PC-9 (cell line): ENCODE results near the gene HELZ. TPM values are rescaled to one million over a fixed set of nuclear protein-coding genes. Genes with fewer than 3 reads are reported as not detected.

Experiments used
- BruUV-seq: library from RNA; stranded (reverse); fragments of 400-500 nt; replicated peaks from 2 replicates; lab custom pipeline; 2021; lab: Mats Ljungman, UMichigan
- CTCF ChIA-PET: fragments of 300-600 bp; sonication (Branson Sonifier 250); formaldehyde crosslinking; loops from one replicate; lab custom pipeline; 2022; ENCODE audit warnings: antibody characterized with exemption; lab: Charles Lee
- POLR2A ChIA-PET: fragments of 300-600 bp; sonication (Branson Sonifier 250); formaldehyde crosslinking; loops from one replicate; lab custom pipeline; 2022; ENCODE audit warnings: antibody characterized with exemption; ENCODE audit not compliant: unreplicated experiment; lab: Charles Lee
- DNase-seq, 2 experiments: peaks; one replicate each; pipeline versions ENCODE4 v3.0.0 to v3.0.0-alpha.2; 2015 to 2022; ENCODE audit warnings: mixed read lengths in 1 of 2
- H2AFZ ChIP-seq: fragments of 200-600 bp; sonication (generic); 2 replicates; pipeline ENCODE4 v1.8.1; 2017; ENCODE audit warnings: antibody characterized with exemption
- H3F3A ChIP-seq: fragments of 200-600 bp; sonication (generic); 2 replicates; pipeline ENCODE4 v1.8.1; 2017; ENCODE audit warnings: antibody characterized with exemption, mild to moderate bottlenecking, low read depth; ENCODE audit not compliant: insufficient read depth
- H3K27ac ChIP-seq: fragments of 200-600 bp; sonication (generic); 2 replicates; pipeline ENCODE4 v1.6.1; 2016; ENCODE audit warnings: mixed run types
- H3K27me3 ChIP-seq: fragments of 200-600 bp; sonication (generic); 2 replicates; pipeline ENCODE4 v1.6.1; 2016; ENCODE audit warnings: low read depth, mixed run types; ENCODE audit not compliant: insufficient read depth
- H3K36me3 ChIP-seq: fragments of 200-600 bp; sonication (generic); 2 replicates; pipeline ENCODE4 v1.6.1; 2016; ENCODE audit warnings: low read depth, mixed run types
- H3K4me1 ChIP-seq: fragments of 200-600 bp; sonication (generic); replicated peaks from 2 replicates; pipeline ENCODE4 v1.6.1; 2016; ENCODE audit warnings: mixed run types; ENCODE audit not compliant: insufficient read depth
- H3K4me2 ChIP-seq: fragments of 200-600 bp; sonication (generic); 2 replicates; pipeline ENCODE4 v1.6.1; 2017; ENCODE audit warnings: mixed run types
- H3K4me3 ChIP-seq: fragments of 200-600 bp; sonication (generic); 2 replicates; pipeline ENCODE4 v1.6.1; 2016; ENCODE audit warnings: mixed run types
- H3K79me2 ChIP-seq: fragments of 200-600 bp; sonication (generic); 2 replicates; pipeline ENCODE4 v1.6.1; 2017; ENCODE audit warnings: low read depth, mixed run types
- H3K9me2 ChIP-seq: fragments of 200-600 bp; sonication (generic); 2 replicates; pipeline ENCODE4 v1.8.1; 2017; ENCODE audit warnings: mild to moderate bottlenecking; ENCODE audit not compliant: insufficient read depth
- H3K9me3 ChIP-seq: fragments of 200-600 bp; sonication (generic); 2 replicates; pipeline ENCODE4 v1.8.1; 2016; ENCODE audit warnings: low read depth; ENCODE audit not compliant: insufficient read depth
- H4K20me1 ChIP-seq: fragments of 200-600 bp; sonication (generic); 2 replicates; pipeline ENCODE4 v1.8.1; 2017; ENCODE audit not compliant: insufficient read depth
- CTCF ChIP-seq: fragments of 200-600 bp; sonication (generic); conservative IDR thresholded peaks from 2 replicates; pipeline ENCODE4 v1.6.1; 2017; ENCODE audit warnings: mixed run types, antibody characterized with exemption, mild to moderate bottlenecking, moderate library complexity
- EZH2 ChIP-seq: fragments of 200-600 bp; sonication (generic); IDR thresholded peaks from 2 replicates; pipeline ENCODE4 v1.8.0; 2017; ENCODE audit warnings: antibody characterized with exemption, low read depth
- intact Hi-C: fragments of 100-400 bp; cut with micrococcal nuclease; formaldehyde crosslinking; loops from one replicate; pipeline ENCODE4 v1.10.0; 2022; ENCODE audit not compliant: unreplicated experiment
- total RNA-seq: library from RNA; stranded (reverse); gene quantifications from 2 replicates; pipeline ENCODE4 v1.2.3, GENCODE V29; 2021

HELZ gene
- total RNA-seq, 1 experiment from 2014 or later = 38.0 TPM

- ChIA-PET POLR2A (interaction anchor here (0.6 kb wide), 1 partner anchor 1621 kb away, joined by 7 read pairs; no protein-coding TSS in a partner anchor), CTCF (no interaction called here)
- Histone ChIP-seq H3K79me2 (no peaks in the 10 kb centered on the region), H2AFZ (no peak overlapping the region), H3K4me2 (no peak overlapping the region), H3K4me1 (no peaks in the 10 kb centered on the region), H3F3A (0 out of 2 replicates have a peak, but pooled peaks cover 7% of the 10 kb centered on the region), H3K9me3 (no peaks in the 10 kb centered on the region), H3K36me3 (no peaks in the 10 kb centered on the region), H3K27ac (no peak overlapping the region), H3K9me2 (no peaks in the 10 kb centered on the region), H3K27me3 (no peaks in the 10 kb centered on the region), H4K20me1 (no peaks in the 10 kb centered on the region), H3K4me3 (no peak overlapping the region)
- intact Hi-C loops = no loop called here
- no peak for TF ChIP-seq CTCF
- no peak for TF ChIP-seq EZH2
- no peak for DNase-seq
- no TSS peak for BruUV-seq
Observed at GRCh38 chr17:67076290-67076689, 168.7 kb downstream of the HELZ start.

GRCh38 chr17:67074781-67075180 is 170.2 kb downstream of the HELZ start:
- Histone ChIP-seq H3K4me3 (no peak overlapping the region), H3K4me2 (no peak overlapping the region), H3K27me3 (no peaks in the 10 kb centered on the region), H3K4me1 (no peaks in the 10 kb centered on the region), H3K9me3 (no peaks in the 10 kb centered on the region), H3K36me3 (no peaks in the 10 kb centered on the region), H2AFZ (no peak overlapping the region), H4K20me1 (no peaks in the 10 kb centered on the region), H3K27ac (no peak overlapping the region), H3K9me2 (no peaks in the 10 kb centered on the region), H3K79me2 (no peaks in the 10 kb centered on the region), H3F3A (0 out of 2 replicates have a peak, but pooled peaks cover 7% of the 10 kb centered on the region)
- BruUV-seq = no TSS peak
- intact Hi-C loops = no loop called here
- TF ChIP-seq EZH2 (no peak), CTCF (no peak)
- ChIA-PET CTCF (no interaction called here), POLR2A (no interaction called here)
- no peak for DNase-seq

GRCh38 chr17:67072885-67073284 is 172.1 kb downstream of the HELZ start:
- Histone ChIP-seq H2AFZ (no peak overlapping the region), H3K27ac (no peak overlapping the region), H4K20me1 (no peaks in the 10 kb centered on the region), H3K4me1 (no peaks in the 10 kb centered on the region), H3K79me2 (no peaks in the 10 kb centered on the region), H3F3A (0 out of 2 replicates have a peak, but pooled peaks cover under 1% of the 10 kb centered on the region), H3K4me2 (no peak overlapping the region), H3K36me3 (no peaks in the 10 kb centered on the region), H3K4me3 (no peak overlapping the region), H3K9me3 (no peaks in the 10 kb centered on the region), H3K9me2 (no peaks in the 10 kb centered on the region), H3K27me3 (no peaks in the 10 kb centered on the region)
- no TSS peak for BruUV-seq
- intact Hi-C loops = no loop called here
- TF ChIP-seq EZH2 (no peak), CTCF (no peak)
- DNase-seq = no peak
- ChIA-PET POLR2A (no interaction called here), CTCF (no interaction called here)
